Measurements from ENCODE around the gene TMEM123. TPM values are rescaled to one million over a fixed set of nuclear protein-coding genes. Genes with fewer than 3 reads are reported as not detected.

Gene TMEM123
- total RNA-seq, 1 donor: 91.9 TPM

- no peak for DNase-seq (ENCODE audit: insufficient read length, low spot score, missing footprints)
- no peaks in the 10 kb centered on the region for H3K9me3 ChIP-seq (ENCODE audit: low read depth, low read length)
- no peaks in the 10 kb centered on the region for H3K27me3 ChIP-seq (ENCODE audit: insufficient read depth, low read length)
- H3K79me2 ChIP-seq (ENCODE audit: insufficient read depth, low read length): peaks cover 66% of the 10 kb centered on the region
- no peak overlapping the region for H3K4me3 ChIP-seq (ENCODE audit: insufficient read depth, low read length)
- no peak for TF ChIP-seq CTCF (IDR thresholded peaks at IDR 0.05; ENCODE audit: extremely low read depth, low read depth, low read length)
- H2AFZ ChIP-seq (ENCODE audit: low read length): no peak overlapping the region
- peaks cover 21% of the 10 kb centered on the region for H4K20me1 ChIP-seq (ENCODE audit: insufficient read depth, low read length)
- H3K27ac ChIP-seq (ENCODE audit: low read depth, low read length): no peak overlapping the region
- peaks cover 8% of the 10 kb centered on the region for H3K4me1 ChIP-seq (ENCODE audit: insufficient read depth, low read length)
- no peak overlapping the region for H3K4me2 ChIP-seq (ENCODE audit: insufficient read depth, low read length)
- peaks cover 67% of the 10 kb centered on the region for H3K36me3 ChIP-seq (ENCODE audit: insufficient read depth, low read length)
Observed at GRCh38 chr11:102395720-102396393, 56.7 kb downstream of the TMEM123 start.

GRCh38 chr11:102393272-102393730 lies 59.3 kb downstream of the TMEM123 start:
- H3K4me1 ChIP-seq (ENCODE audit: insufficient read depth, low read length): peaks cover 8% of the 10 kb centered on the region
- no peak overlapping the region for H3K27ac ChIP-seq (ENCODE audit: low read depth, low read length)
- no peak for TF ChIP-seq CTCF (IDR thresholded peaks at IDR 0.05; ENCODE audit: extremely low read depth, low read depth, low read length)
- peaks cover 61% of the 10 kb centered on the region for H3K79me2 ChIP-seq (ENCODE audit: insufficient read depth, low read length)
- no peaks in the 10 kb centered on the region for H3K27me3 ChIP-seq (ENCODE audit: insufficient read depth, low read length)
- H2AFZ ChIP-seq (ENCODE audit: low read length): no peak overlapping the region
- no peak for DNase-seq (ENCODE audit: insufficient read length, low spot score, missing footprints)
- no peaks in the 10 kb centered on the region for H3K9me3 ChIP-seq (ENCODE audit: low read depth, low read length)
- peaks cover 64% of the 10 kb centered on the region for H3K36me3 ChIP-seq (ENCODE audit: insufficient read depth, low read length)
- H3K4me3 ChIP-seq (ENCODE audit: insufficient read depth, low read length): no peak overlapping the region
- peaks cover 27% of the 10 kb centered on the region for H4K20me1 ChIP-seq (ENCODE audit: insufficient read depth, low read length)
- no peak overlapping the region for H3K4me2 ChIP-seq (ENCODE audit: insufficient read depth, low read length)

- DNase-seq (ENCODE audit: insufficient read length, low spot score, missing footprints): no peak
- no peak for TF ChIP-seq CTCF (IDR thresholded peaks at IDR 0.05; ENCODE audit: extremely low read depth, low read depth, low read length)
- Histone ChIP-seq H3K9me3 (ENCODE audit: low read depth, low read length) (no peaks in the 10 kb centered on the region), H3K4me2 (ENCODE audit: insufficient read depth, low read length) (no peak overlapping the region), H3K27me3 (ENCODE audit: insufficient read depth, low read length) (no peaks in the 10 kb centered on the region), H3K36me3 (ENCODE audit: insufficient read depth, low read length) (peaks cover 73% of the 10 kb centered on the region), H3K4me3 (ENCODE audit: insufficient read depth, low read length) (no peak overlapping the region), H3K79me2 (ENCODE audit: insufficient read depth, low read length) (peaks cover 58% of the 10 kb centered on the region), H4K20me1 (ENCODE audit: insufficient read depth, low read length) (peaks cover 27% of the 10 kb centered on the region), H3K27ac (ENCODE audit: low read depth, low read length) (no peak overlapping the region), H3K4me1 (ENCODE audit: insufficient read depth, low read length) (peaks cover under 1% of the 10 kb centered on the region), H2AFZ (ENCODE audit: low read length) (no peak overlapping the region)
Observed at GRCh38 chr11:102391549-102392237, 60.9 kb downstream of the TMEM123 start.

All from osteoblast (primary cell).